GM12801 (cell line): ENCODE measurements around the gene CHST11.

ENCODE experiments used
- CTCF ChIP-seq: IDR thresholded peaks from one replicate; pipeline ENCODE4 v1.5.1; 2011; ENCODE audit warnings: control low read depth; ENCODE audit not compliant: insufficient read length; ENCODE audit errors: extremely low read depth

CHST11 gene

GRCh38 chr12:104694161-104694560, 237.4 kb downstream of the CHST11 start:
- no peak for TF ChIP-seq CTCF

GRCh38 chr12:104694711-104695110, 238.0 kb downstream of the CHST11 start:
- TF ChIP-seq CTCF: no peak

GRCh38 chr12:104695453-104696148, 238.9 kb downstream of the CHST11 start:
- no peak for TF ChIP-seq CTCF

- no peak for TF ChIP-seq CTCF
Observed at GRCh38 chr12:104697186-104697585, 240.4 kb downstream of the CHST11 start.

GRCh38 chr12:104698871-104699270, 242.1 kb downstream of the CHST11 start:
- TF ChIP-seq CTCF: no peak

GRCh38 chr12:104699489-104700190, 242.9 kb downstream of the CHST11 start:
- TF ChIP-seq CTCF: no peak

GRCh38 chr12:104700324-104700723, 243.6 kb downstream of the CHST11 start:
- TF ChIP-seq CTCF: no peak
